H1 (cell line): ENCODE data around the gene AKR1B15. TPM values are rescaled to one million over a fixed set of nuclear protein-coding genes. Genes with fewer than 3 reads are reported as not detected.

Experiments
- CTCF ChIA-PET: fragments of 300-600 bp; sonication (Branson Sonifier 250); formaldehyde crosslinking; loops from one replicate; lab custom pipeline; 2021; ENCODE audit not compliant: partially characterized antibody; lab: Charles Lee
- POLR2A ChIA-PET: fragments of 300-600 bp; sonication (Branson Sonifier 250); formaldehyde crosslinking; loops from one replicate; lab custom pipeline; 2021; ENCODE audit warnings: inconsistent platforms; ENCODE audit not compliant: partially characterized antibody; lab: Charles Lee
- DNase-seq, 2 experiments: peaks; one replicate each; pipeline versions ENCODE4 v3.0.0 to v3.0.0-alpha.2; 2010 to 2022; ENCODE audit warnings: low spot score in 2 of 2, low read depth in 1 of 2, mixed read lengths in 1 of 2
- FAIRE-seq: peaks from 2 replicates; lab custom pipeline; 2011; peaks lifted over from hg19 to GRCh38; lab: Jason Lieb, UNC
- H2AFZ ChIP-seq: 2 replicates; pipeline ENCODE4 v1.8.1; 2012; ENCODE audit warnings: low read length, inconsistent platforms
- H2AK5ac ChIP-seq: 2 replicates; pipeline ENCODE4 v1.6.1; 2013; ENCODE audit warnings: low read depth, low read length
- H2BK120ac ChIP-seq: replicated peaks from 2 replicates; pipeline ENCODE3; 2013; ENCODE audit warnings: low read depth, low read length, inconsistent platforms
- H2BK12ac ChIP-seq: 2 replicates; pipeline ENCODE4 v1.6.1; 2013; ENCODE audit warnings: low read depth, low read length
- H2BK15ac ChIP-seq: 2 replicates; pipeline ENCODE4 v1.6.1; 2013; ENCODE audit warnings: low read length
- H2BK20ac ChIP-seq: 2 replicates; pipeline ENCODE4 v1.6.1; 2013; ENCODE audit warnings: low read length
- H2BK5ac ChIP-seq: 2 replicates; pipeline ENCODE4 v1.6.1; 2013; ENCODE audit warnings: low read depth, low read length
- H3K14ac ChIP-seq: 2 replicates; pipeline ENCODE4 v1.6.1; 2013; ENCODE audit warnings: inconsistent platforms; ENCODE audit not compliant: insufficient read length
- H3K18ac ChIP-seq: 2 replicates; pipeline ENCODE4 v1.6.1; 2013; ENCODE audit warnings: low read length; ENCODE audit errors: extremely low read depth
- H3K23ac ChIP-seq: 2 replicates; pipeline ENCODE4 v1.6.1; 2013; ENCODE audit warnings: inconsistent platforms; ENCODE audit not compliant: insufficient read length
- H3K23me2 ChIP-seq: 2 replicates; pipeline ENCODE4 v1.6.1; 2013; ENCODE audit warnings: low read depth, low read length
- H3K27ac ChIP-seq: 2 replicates; pipeline ENCODE4 v1.6.1; 2011; ENCODE audit warnings: low read depth, low read length, inconsistent platforms
- H3K27me3 ChIP-seq, 4 experiments: replicated peaks in 1 of 4; 1 replicate in 1 of 4; 2 replicates in 3 of 4; pipeline versions ENCODE4 v1.6.1 to v1.8.1; 2011 to 2013; ENCODE audit warnings: low read length in 3 of 4, mild to moderate bottlenecking in 3 of 4, inconsistent platforms in 2 of 4, mixed read lengths in 2 of 4, moderate library complexity in 1 of 4; ENCODE audit not compliant: control insufficient read depth in 3 of 4, insufficient read depth in 3 of 4; ENCODE audit errors: extremely low read depth in 1 of 4
- H3K36me3 ChIP-seq, 4 experiments: 2 replicates each; pipeline versions ENCODE4 v1.6.1 to v1.8.1; 2011 to 2013; ENCODE audit warnings: mild to moderate bottlenecking in 4 of 4, low read length in 3 of 4, moderate library complexity in 2 of 4, control low read depth in 1 of 4, inconsistent platforms in 1 of 4; ENCODE audit not compliant: insufficient read depth in 4 of 4, control insufficient read depth in 2 of 4
- H3K4ac ChIP-seq: replicated peaks from 2 replicates; pipeline ENCODE3; 2013; ENCODE audit warnings: low read length, low read depth, mixed read lengths, inconsistent platforms; ENCODE audit not compliant: insufficient read length
- H3K4me1 ChIP-seq, 4 experiments: replicated peaks in 1 of 4; 1 replicate in 1 of 4; 2 replicates in 3 of 4; pipeline versions ENCODE4 v1.6.1 to v1.8.1; 2011 to 2013; ENCODE audit warnings: low read length in 3 of 4, inconsistent platforms in 2 of 4, mixed read lengths in 1 of 4; ENCODE audit not compliant: insufficient read depth in 4 of 4, control insufficient read depth in 3 of 4
- H3K4me2 ChIP-seq, 2 experiments: 2 replicates each; pipeline versions ENCODE4 v1.6.1 to v1.8.1; 2011 to 2013; ENCODE audit warnings: low read depth in 2 of 2, low read length in 2 of 2, control low read depth in 1 of 2, inconsistent platforms in 1 of 2, mild to moderate bottlenecking in 1 of 2; ENCODE audit not compliant: insufficient read depth in 1 of 2
- H3K4me3 ChIP-seq, 4 experiments: fragments of 200-600, 300-600 bp in 1 of 4; sonication (generic), shearing (Covaris generic), sonication (Bioruptor Twin) in 1 of 4; 2 replicates each; pipeline versions ENCODE4 v1.5.1 to v1.8.1; 2011 to 2016; ENCODE audit warnings: low read length in 4 of 4, low read depth in 3 of 4, control low read depth in 2 of 4, inconsistent platforms in 2 of 4, mild to moderate bottlenecking in 2 of 4, mixed read lengths in 1 of 4, moderate library complexity in 1 of 4; ENCODE audit not compliant: insufficient read depth in 2 of 4; ENCODE audit errors: extremely low read depth in 1 of 4
- H3K56ac ChIP-seq: replicated peaks from 2 replicates; pipeline ENCODE3; 2013; ENCODE audit warnings: low read depth, mild to moderate bottlenecking, mixed read lengths, low read length, inconsistent platforms; ENCODE audit not compliant: insufficient read length
- H3K79me1 ChIP-seq: 2 replicates; pipeline ENCODE4 v1.6.1; 2013; ENCODE audit warnings: low read depth, low read length, control low read depth
- H3K79me2 ChIP-seq, 2 experiments: 2 replicates each; pipeline versions ENCODE4 v1.6.1 to v1.8.1; 2012 to 2013; ENCODE audit warnings: low read length in 2 of 2, mild to moderate bottlenecking in 2 of 2, inconsistent platforms in 1 of 2; ENCODE audit not compliant: insufficient read depth in 2 of 2, control insufficient read depth in 1 of 2
- H3K9ac ChIP-seq, 4 experiments: replicated peaks in 1 of 4; 1 replicate in 1 of 4; 2 replicates in 3 of 4; pipeline versions ENCODE4 v1.6.1 to v1.8.1; 2011 to 2013; ENCODE audit warnings: low read depth in 3 of 4, low read length in 3 of 4, control low read depth in 2 of 4, mild to moderate bottlenecking in 2 of 4, moderate library complexity in 2 of 4, inconsistent platforms in 1 of 4; ENCODE audit errors: extremely low read depth in 1 of 4
- H3K9me3 ChIP-seq, 2 experiments: 2 replicates each; pipeline versions ENCODE4 v1.6.1 to v1.8.1; 2012 to 2013; ENCODE audit warnings: mild to moderate bottlenecking in 2 of 2, moderate library complexity in 2 of 2, control low read depth in 1 of 2, inconsistent platforms in 1 of 2, low read depth in 1 of 2, low read length in 1 of 2, mixed read lengths in 1 of 2; ENCODE audit not compliant: insufficient read depth in 2 of 2
- H4K20me1 ChIP-seq, 2 experiments: replicated peaks in 1 of 2; 2 replicates each; pipeline versions ENCODE3 to v1.8.1; 2011 to 2013; ENCODE audit warnings: inconsistent platforms in 2 of 2, low read length in 2 of 2, mild to moderate bottlenecking in 1 of 2; ENCODE audit not compliant: insufficient read depth in 2 of 2, control insufficient read depth in 1 of 2
- H4K5ac ChIP-seq: 2 replicates; pipeline ENCODE4 v1.6.1; 2013; ENCODE audit warnings: low read length, low read depth, mixed read lengths, inconsistent platforms; ENCODE audit not compliant: insufficient read length
- H4K8ac ChIP-seq: 2 replicates; pipeline ENCODE4 v1.8.0; 2013; ENCODE audit warnings: mild to moderate bottlenecking, moderate library complexity, low read length, inconsistent platforms; ENCODE audit not compliant: insufficient read depth; ENCODE audit errors: extremely low read depth
- H4K91ac ChIP-seq: replicated peaks from 2 replicates; pipeline ENCODE3; 2013; ENCODE audit warnings: low read length, mixed read lengths, inconsistent platforms; ENCODE audit not compliant: insufficient read length
- GABPA ChIP-seq: IDR thresholded peaks from 2 replicates; pipeline ENCODE4 v1.6.1; 2011; ENCODE audit warnings: mild to moderate bottlenecking, low read length, moderate library complexity, borderline replicate concordance; ENCODE audit not compliant: insufficient read depth
- NANOG ChIP-seq: IDR thresholded peaks from 2 replicates; pipeline ENCODE4 v1.6.1; 2011; ENCODE audit warnings: low read length, low read depth, mild to moderate bottlenecking, inconsistent platforms; ENCODE audit not compliant: insufficient read depth, poor library complexity, severe bottlenecking
- RAD21 ChIP-seq, 2 experiments: IDR thresholded peaks in 1 of 2; conservative IDR thresholded peaks in 1 of 2; 2 replicates each; pipeline ENCODE4 v1.6.1; 2011; ENCODE audit warnings: low read depth in 2 of 2, low read length in 2 of 2, improper control_type of control experiment in 1 of 2, inconsistent platforms in 1 of 2, mild to moderate bottlenecking in 1 of 2, moderate library complexity in 1 of 2
- RNF2 ChIP-seq: fragments of 200-900, 300-1000 bp; sonication (generic); IDR thresholded peaks from 2 replicates; pipeline ENCODE4 v1.7.1; 2016; ENCODE audit warnings: borderline replicate concordance, low read depth, mild to moderate bottlenecking, antibody characterized with exemption, low read length; ENCODE audit not compliant: poor library complexity, severe bottlenecking; ENCODE audit errors: missing control alignments
- SIRT6 ChIP-seq: IDR thresholded peaks from one replicate; pipeline ENCODE4 v1.7.1; 2012; ENCODE audit warnings: low read length, inconsistent platforms
- SP1 ChIP-seq: IDR thresholded peaks from 2 replicates; pipeline ENCODE4 v1.6.1; 2011; ENCODE audit warnings: low read depth, low read length
- WGBS, 2 experiments: shearing (Covaris generic) in 1 of 2; methylation state at CpG; one replicate each; pipeline versions ENCODE4 v1.1.6 to v1.1.7; 2013 to 2015; ENCODE audit warnings: low lambda C conversion rate in 2 of 2, mixed read lengths in 2 of 2, inconsistent platforms in 1 of 2, low coverage in 1 of 2, missing lambda C conversion rate in 1 of 2; ENCODE audit not compliant: insufficient replicate concordance in 2 of 2, insufficient coverage in 1 of 2, insufficient read length in 1 of 2; ENCODE audit errors: extremely low coverage in 1 of 2, missing lambda C conversion rate in 1 of 2; 5-methylcytosine and 5-hydroxymethylcytosine counted together
- polyA plus RNA-seq, 7 experiments: library from polyadenylated mRNA; depleted of rRNA in 3 of 7; stranded (reverse) in 5 of 7; unstranded in 2 of 7; fragments of >200 nt in 5 of 7; fragments of 200-250 nt in 2 of 7; gene quantifications; 1 replicate in 5 of 7; 2 replicates in 1 of 7; 4 replicates in 1 of 7; pipeline versions ENCODE4 v1.2.1 to v1.2.3, GENCODE V29; 2011 to 2013; ENCODE audit warnings: missing spikeins in 2 of 7, mixed read lengths in 2 of 7
- total RNA-seq: library from RNA; stranded (reverse); fragmentation: NEBNext Ultra II Directional; extraction: Animal tissue kit (Norgen Biotek cat#: 25700); gene quantifications from 2 replicates; pipeline ENCODE4 v1.2.1, GENCODE V29; 2021

The AKR1B15 gene
- total and polyA plus RNA-seq, 2 of the 8 experiments (the other 6 are each of a cell fraction or from before 2014, with no cell fraction given): 0.15 to 0.47 TPM

- Histone ChIP-seq H4K8ac (no peak overlapping the region), H3K14ac (no peak overlapping the region), H2BK15ac (no peak overlapping the region), H3K23me2 (no peaks in the 10 kb centered on the region), H3K4me2 (no peak overlapping the region), H2AFZ (no peak overlapping the region), H3K9ac (no peak overlapping the region), H3K4ac (no peak overlapping the region), H2BK20ac (no peak overlapping the region), H2AK5ac (no peak overlapping the region), H3K4me1 (peaks cover 0 to 5% (median 1%) of the 10 kb centered on the region in 4 experiments; a peak in 2 of 7 replicates), H4K20me1 (no peaks in the 10 kb centered on the region), H3K4me3 (no peak overlapping the region), H3K36me3 (no peaks in the 10 kb centered on the region), H3K9me3 (no peaks in the 10 kb centered on the region), H3K27ac (no peak overlapping the region), H4K5ac (no peak overlapping the region), H2BK5ac (no peak overlapping the region), H3K27me3 (no peaks in the 10 kb centered on the region; a peak in 1 of 7 replicates), H2BK120ac (no peak overlapping the region), H2BK12ac (no peak overlapping the region), H3K23ac (no peak overlapping the region), H3K18ac (no peak overlapping the region), H3K79me1 (no peaks in the 10 kb centered on the region), H4K91ac (no peak overlapping the region), H3K79me2 (no peaks in the 10 kb centered on the region), H3K56ac (no peak overlapping the region)
- no peak for TF ChIP-seq SP1
- no peak for TF ChIP-seq RNF2
- TF ChIP-seq GABPA: no peak
- TF ChIP-seq SIRT6: no peak
- TF ChIP-seq RAD21 (IDR thresholded peaks at IDR 0.05 in 1 of 2, conservative IDR thresholded peaks at IDR 0.05 in 1 of 2; ENCODE audit: low read depth in 2 of 2, low read length in 2 of 2): no peak
- no peak for TF ChIP-seq NANOG
- ChIA-PET POLR2A (no interaction called here), CTCF (interaction anchor here (1.0 to 3.6 kb wide), 3 partner anchors 18 to 99 kb away, joined by 3 to 12 read pairs (median 3); no protein-coding TSS in a partner anchor)
- FAIRE-seq: no peak
- 88% methylated on average over 3 of the region's 3 CpGs; no CpG with 5 or more reads in 1 of the 2 experiments for WGBS, 2 experiments
- DNase-seq: no peak
Observed at GRCh38 chr7:134532180-134532953, 16.5 kb upstream of the AKR1B15 start.
